Panc1 (cell line): ENCODE results near the gene SSTR1. TPM values are rescaled to one million over a fixed set of nuclear protein-coding genes. Genes with fewer than 3 reads are reported as not detected.

Experiments
- ATAC-seq: fragments of 200-7000 bp; cut with Tn5 transposase; 2 replicates; pipeline ENCODE4 v1.9.1; 2020; ENCODE audit warnings: mild to moderate bottlenecking, moderate library complexity
- BruUV-seq: library from RNA; stranded (reverse); fragments of 400-500 nt; replicated peaks from 2 replicates; lab custom pipeline; 2021; lab: Mats Ljungman, UMichigan
- CTCF ChIA-PET: fragments of 300-600 bp; sonication (Branson Sonifier 250); formaldehyde crosslinking; loops from one replicate; lab custom pipeline; 2022; ENCODE audit warnings: antibody characterized with exemption; lab: Charles Lee
- POLR2A ChIA-PET: fragments of 300-600 bp; sonication (Branson Sonifier 250); formaldehyde crosslinking; loops from one replicate; lab custom pipeline; 2022; ENCODE audit warnings: antibody characterized with exemption; lab: Charles Lee
- DNase-seq: peaks from one replicate; pipeline ENCODE4 v3.0.0-alpha.2; 2010; ENCODE audit warnings: low read depth, low spot score
- H3K27ac ChIP-seq: 2 replicates; pipeline ENCODE4 v1.5.1; 2011; ENCODE audit warnings: mild to moderate bottlenecking, low read length, inconsistent platforms
- H3K27me3 ChIP-seq: fragments of 200-500 bp; sonication (Bioruptor generic); 2 replicates; pipeline ENCODE4 v1.6.0; 2014; ENCODE audit warnings: low read length, inconsistent platforms; ENCODE audit not compliant: control insufficient read depth, insufficient read depth
- H3K36me3 ChIP-seq: fragments of 200-500 bp; sonication (Bioruptor generic); 2 replicates; pipeline ENCODE4 v1.5.1; 2014; ENCODE audit warnings: inconsistent platforms, mild to moderate bottlenecking, low read length, moderate library complexity; ENCODE audit not compliant: control insufficient read depth, insufficient read depth
- H3K4me1 ChIP-seq: 2 replicates; pipeline ENCODE4 v1.5.1; 2011; ENCODE audit warnings: inconsistent platforms, mild to moderate bottlenecking, low read length, moderate library complexity; ENCODE audit not compliant: control insufficient read depth, insufficient read depth
- H3K4me3 ChIP-seq, 2 experiments: 2 replicates each; pipeline ENCODE4 v1.5.1; 2011 to 2012; ENCODE audit warnings: low read depth in 2 of 2, low read length in 2 of 2, mild to moderate bottlenecking in 2 of 2, inconsistent platforms in 1 of 2, moderate library complexity in 1 of 2
- H3K9me3 ChIP-seq: fragments of 200-500 bp; sonication (Bioruptor generic); 2 replicates; pipeline ENCODE4 v1.5.1; 2014; ENCODE audit warnings: low read depth, mild to moderate bottlenecking, inconsistent platforms, low read length, moderate library complexity; ENCODE audit not compliant: control insufficient read depth, insufficient read depth
- POLR2AphosphoS5 ChIP-seq: IDR thresholded peaks from 2 replicates; pipeline ENCODE4 v1.6.1; 2012; ENCODE audit warnings: mild to moderate bottlenecking, low read depth, low read length, moderate library complexity
- REST ChIP-seq, 2 experiments: IDR thresholded peaks; 2 replicates each; pipeline ENCODE4 v1.6.1; 2011 to 2012; ENCODE audit warnings: low read depth in 2 of 2, control low read depth in 1 of 2, low read length in 1 of 2, mild to moderate bottlenecking in 1 of 2, moderate library complexity in 1 of 2; ENCODE audit not compliant: insufficient read depth in 1 of 2
- SIN3A ChIP-seq: IDR thresholded peaks from 2 replicates; pipeline ENCODE4 v1.6.1; 2012; ENCODE audit warnings: low read depth, mild to moderate bottlenecking, low read length, moderate library complexity, borderline replicate concordance; ENCODE audit not compliant: insufficient read depth
- TCF7L2 ChIP-seq: IDR thresholded peaks from 2 replicates; pipeline ENCODE4 v1.6.1; 2011; ENCODE audit warnings: mild to moderate bottlenecking, low read depth, low read length, inconsistent platforms
- in situ Hi-C: cut with HindIII; loops from 2 replicates; pipeline ENCODE4 v1.10.0; 2016; ENCODE audit warnings: low sequenced_read_pairs, low pct_unique_long_range_greater_than_20kb
- intact Hi-C: fragments of 100-400 bp; cut with micrococcal nuclease; formaldehyde crosslinking; loops from one replicate; pipeline ENCODE4 v1.10.0; 2022; ENCODE audit not compliant: unreplicated experiment
- total RNA-seq: library from RNA; stranded (reverse); gene quantifications from one replicate; pipeline ENCODE4 v1.2.1, GENCODE V29; 2021; ENCODE audit not compliant: unreplicated experiment
- TF ChIP-seq, protein P1 (sequence below): fragments of 450-650 bp; IDR thresholded peaks from 2 replicates; pipeline ENCODE4 v1.5.1; 2017; ENCODE audit warnings: mild to moderate bottlenecking

SSTR1 gene
- total RNA-seq, 1 experiment from 2014 or later, result not detected

GRCh38 chr14:38209572-38210557, 2.2 kb downstream of the SSTR1 start:
- ChIA-PET POLR2A (no interaction called here), CTCF (no interaction called here)

DNA sequence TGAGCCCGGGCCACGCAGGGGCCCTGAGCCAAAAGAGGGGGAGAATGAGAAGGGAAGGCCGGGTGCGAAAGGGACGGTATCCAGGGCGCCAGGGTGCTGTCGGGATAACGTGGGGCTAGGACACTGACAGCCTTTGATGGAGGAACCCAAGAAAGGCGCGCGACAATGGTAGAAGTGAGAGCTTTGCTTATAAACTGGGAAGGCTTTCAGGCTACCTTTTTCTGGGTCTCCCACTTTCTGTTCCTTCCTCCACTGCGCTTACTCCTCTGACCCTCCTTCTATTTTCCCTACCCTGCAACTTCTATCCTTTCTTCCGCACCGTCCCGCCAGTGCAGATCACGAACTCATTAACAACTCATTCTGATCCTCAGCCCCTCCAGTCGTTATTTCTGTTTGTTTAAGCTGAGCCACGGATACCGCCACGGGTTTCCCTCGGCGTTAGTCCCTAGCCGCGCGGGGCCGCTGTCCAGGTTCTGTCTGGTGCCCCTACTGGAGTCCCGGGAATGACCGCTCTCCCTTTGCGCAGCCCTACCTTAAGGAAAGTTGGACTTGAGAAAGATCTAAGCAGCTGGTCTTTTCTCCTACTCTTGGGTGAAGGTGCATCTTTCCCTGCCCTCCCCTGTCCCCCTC, 3.0 kb downstream of the SSTR1 start:
- BruUV-seq, result no TSS peak
- Histone ChIP-seq H3K9me3 (no peaks in the 10 kb centered on the region), H3K36me3 (no peaks in the 10 kb centered on the region; the same call in 1 of the 2 replicates), H3K4me1 (no peaks in the 10 kb centered on the region), H3K27ac (no peak overlapping the region), H3K27me3 (peaks cover 17% of the 10 kb centered on the region), H3K4me3 (no peak overlapping the region)
- POLR2A ChIA-PET, result interaction anchor here (0.6 kb wide), 1 partner anchor 1890 kb away, joined by 6 read pairs; no protein-coding TSS in a partner anchor
- intact Hi-C loops (no loop called here), in situ Hi-C loops (no loop called here)
- TF ChIP-seq REST (IDR thresholded peaks at IDR 0.05; ENCODE audit: insufficient read depth in 1 of 2, low read depth in 2 of 2, low read length in 1 of 2) (0 out of 4 replicates have a peak, but pooled peaks of 1 of the 2 experiments have one; percentile 32), POLR2AphosphoS5 (no peak), TCF7L2 (no peak), SIN3A (no peak)
- TF ChIP-seq, protein P1, sequence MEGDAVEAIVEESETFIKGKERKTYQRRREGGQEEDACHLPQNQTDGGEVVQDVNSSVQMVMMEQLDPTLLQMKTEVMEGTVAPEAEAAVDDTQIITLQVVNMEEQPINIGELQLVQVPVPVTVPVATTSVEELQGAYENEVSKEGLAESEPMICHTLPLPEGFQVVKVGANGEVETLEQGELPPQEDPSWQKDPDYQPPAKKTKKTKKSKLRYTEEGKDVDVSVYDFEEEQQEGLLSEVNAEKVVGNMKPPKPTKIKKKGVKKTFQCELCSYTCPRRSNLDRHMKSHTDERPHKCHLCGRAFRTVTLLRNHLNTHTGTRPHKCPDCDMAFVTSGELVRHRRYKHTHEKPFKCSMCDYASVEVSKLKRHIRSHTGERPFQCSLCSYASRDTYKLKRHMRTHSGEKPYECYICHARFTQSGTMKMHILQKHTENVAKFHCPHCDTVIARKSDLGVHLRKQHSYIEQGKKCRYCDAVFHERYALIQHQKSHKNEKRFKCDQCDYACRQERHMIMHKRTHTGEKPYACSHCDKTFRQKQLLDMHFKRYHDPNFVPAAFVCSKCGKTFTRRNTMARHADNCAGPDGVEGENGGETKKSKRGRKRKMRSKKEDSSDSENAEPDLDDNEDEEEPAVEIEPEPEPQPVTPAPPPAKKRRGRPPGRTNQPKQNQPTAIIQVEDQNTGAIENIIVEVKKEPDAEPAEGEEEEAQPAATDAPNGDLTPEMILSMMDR, result peak; percentile 18
- DNase-seq (no peak), ATAC-seq (peak; percentile 56)
- CTCF ChIA-PET, result interaction anchor here (0.7 kb wide), 1 partner anchor 123 kb away, joined by 12 read pairs; no protein-coding TSS in a partner anchor

More at GRCh38 chr14:38209572-38210557, 2.2 kb downstream of the SSTR1 start:
- DNase-seq, result no peak
- Histone ChIP-seq H3K4me3 (no peak overlapping the region), H3K9me3 (no peaks in the 10 kb centered on the region), H3K27me3 (peaks cover 17% of the 10 kb centered on the region), H3K36me3 (no peaks in the 10 kb centered on the region; the same call in 1 of the 2 replicates), H3K27ac (no peak overlapping the region), H3K4me1 (no peaks in the 10 kb centered on the region)
- no peak for TF ChIP-seq POLR2AphosphoS5
- TF ChIP-seq TCF7L2, result no peak
- ATAC-seq, result peak; percentile 40
- no TSS peak for BruUV-seq
- intact Hi-C loops (loop anchor here (10.0 kb wide), 1 partner anchor 305 kb away; no protein-coding TSS in a partner anchor), in situ Hi-C loops (no loop called here)
